ENCODE measurements around the gene MEF2C. TPM values are rescaled to one million over a fixed set of nuclear protein-coding genes. Genes with fewer than 3 reads are reported as not detected.

Gene MEF2C
- total and polyA plus RNA-seq, 2 experiments from 2014 or later: 0.97 to 1.6 TPM

DNA sequence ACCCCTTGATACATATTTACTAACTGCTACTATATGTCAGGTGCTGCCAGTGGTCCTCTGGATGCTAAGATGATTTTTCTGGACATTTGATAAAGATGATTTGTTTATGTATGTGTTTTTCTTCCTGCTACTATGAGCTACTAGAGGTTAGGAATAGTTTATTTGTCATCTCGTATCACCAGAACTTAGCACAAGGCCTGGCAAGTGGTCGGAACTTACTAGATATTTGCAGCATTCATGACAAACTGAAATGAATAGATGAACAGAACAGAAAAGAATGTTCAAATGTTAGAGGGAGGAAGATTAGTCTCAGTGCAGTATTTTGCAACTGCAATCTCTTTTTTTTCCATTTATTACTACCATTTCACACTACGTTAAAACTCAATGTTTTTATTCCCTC, 114.6 kb downstream of the MEF2C start (continued):
- TF ChIP-seq, protein P1, sequence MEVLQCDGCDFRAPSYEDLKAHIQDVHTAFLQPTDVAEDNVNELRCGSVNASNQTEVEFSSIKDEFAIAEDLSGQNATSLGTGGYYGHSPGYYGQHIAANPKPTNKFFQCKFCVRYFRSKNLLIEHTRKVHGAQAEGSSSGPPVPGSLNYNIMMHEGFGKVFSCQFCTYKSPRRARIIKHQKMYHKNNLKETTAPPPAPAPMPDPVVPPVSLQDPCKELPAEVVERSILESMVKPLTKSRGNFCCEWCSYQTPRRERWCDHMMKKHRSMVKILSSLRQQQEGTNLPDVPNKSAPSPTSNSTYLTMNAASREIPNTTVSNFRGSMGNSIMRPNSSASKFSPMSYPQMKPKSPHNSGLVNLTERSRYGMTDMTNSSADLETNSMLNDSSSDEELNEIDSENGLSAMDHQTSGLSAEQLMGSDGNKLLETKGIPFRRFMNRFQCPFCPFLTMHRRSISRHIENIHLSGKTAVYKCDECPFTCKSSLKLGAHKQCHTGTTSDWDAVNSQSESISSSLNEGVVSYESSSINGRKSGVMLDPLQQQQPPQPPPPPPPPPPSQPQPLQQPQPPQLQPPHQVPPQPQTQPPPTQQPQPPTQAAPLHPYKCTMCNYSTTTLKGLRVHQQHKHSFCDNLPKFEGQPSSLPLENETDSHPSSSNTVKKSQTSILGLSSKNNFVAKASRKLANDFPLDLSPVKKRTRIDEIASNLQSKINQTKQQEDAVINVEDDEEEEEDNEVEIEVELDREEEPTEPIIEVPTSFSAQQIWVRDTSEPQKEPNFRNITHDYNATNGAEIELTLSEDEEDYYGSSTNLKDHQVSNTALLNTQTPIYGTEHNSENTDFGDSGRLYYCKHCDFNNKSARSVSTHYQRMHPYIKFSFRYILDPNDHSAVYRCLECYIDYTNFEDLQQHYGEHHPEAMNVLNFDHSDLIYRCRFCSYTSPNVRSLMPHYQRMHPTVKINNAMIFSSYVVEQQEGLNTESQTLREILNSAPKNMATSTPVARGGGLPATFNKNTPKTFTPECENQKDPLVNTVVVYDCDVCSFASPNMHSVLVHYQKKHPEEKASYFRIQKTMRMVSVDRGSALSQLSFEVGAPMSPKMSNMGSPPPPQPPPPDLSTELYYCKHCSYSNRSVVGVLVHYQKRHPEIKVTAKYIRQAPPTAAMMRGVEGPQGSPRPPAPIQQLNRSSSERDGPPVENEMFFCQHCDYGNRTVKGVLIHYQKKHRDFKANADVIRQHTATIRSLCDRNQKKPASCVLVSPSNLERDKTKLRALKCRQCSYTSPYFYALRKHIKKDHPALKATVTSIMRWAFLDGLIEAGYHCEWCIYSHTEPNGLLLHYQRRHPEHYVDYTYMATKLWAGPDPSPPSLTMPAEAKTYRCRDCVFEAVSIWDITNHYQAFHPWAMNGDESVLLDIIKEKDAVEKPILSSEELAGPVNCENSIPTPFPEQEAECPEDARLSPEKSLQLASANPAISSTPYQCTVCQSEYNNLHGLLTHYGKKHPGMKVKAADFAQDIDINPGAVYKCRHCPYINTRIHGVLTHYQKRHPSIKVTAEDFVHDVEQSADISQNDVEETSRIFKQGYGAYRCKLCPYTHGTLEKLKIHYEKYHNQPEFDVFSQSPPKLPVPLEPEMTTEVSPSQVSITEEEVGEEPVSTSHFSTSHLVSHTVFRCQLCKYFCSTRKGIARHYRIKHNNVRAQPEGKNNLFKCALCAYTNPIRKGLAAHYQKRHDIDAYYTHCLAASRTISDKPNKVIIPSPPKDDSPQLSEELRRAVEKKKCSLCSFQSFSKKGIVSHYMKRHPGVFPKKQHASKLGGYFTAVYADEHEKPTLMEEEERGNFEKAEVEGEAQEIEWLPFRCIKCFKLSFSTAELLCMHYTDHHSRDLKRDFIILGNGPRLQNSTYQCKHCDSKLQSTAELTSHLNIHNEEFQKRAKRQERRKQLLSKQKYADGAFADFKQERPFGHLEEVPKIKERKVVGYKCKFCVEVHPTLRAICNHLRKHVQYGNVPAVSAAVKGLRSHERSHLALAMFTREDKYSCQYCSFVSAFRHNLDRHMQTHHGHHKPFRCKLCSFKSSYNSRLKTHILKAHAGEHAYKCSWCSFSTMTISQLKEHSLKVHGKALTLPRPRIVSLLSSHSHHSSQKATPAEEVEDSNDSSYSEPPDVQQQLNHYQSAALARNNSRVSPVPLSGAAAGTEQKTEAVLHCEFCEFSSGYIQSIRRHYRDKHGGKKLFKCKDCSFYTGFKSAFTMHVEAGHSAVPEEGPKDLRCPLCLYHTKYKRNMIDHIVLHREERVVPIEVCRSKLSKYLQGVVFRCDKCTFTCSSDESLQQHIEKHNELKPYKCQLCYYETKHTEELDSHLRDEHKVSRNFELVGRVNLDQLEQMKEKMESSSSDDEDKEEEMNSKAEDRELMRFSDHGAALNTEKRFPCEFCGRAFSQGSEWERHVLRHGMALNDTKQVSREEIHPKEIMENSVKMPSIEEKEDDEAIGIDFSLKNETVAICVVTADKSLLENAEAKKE (CRISPR knock-in tag; IDR thresholded peaks at IDR 0.05): no peak

DNA sequence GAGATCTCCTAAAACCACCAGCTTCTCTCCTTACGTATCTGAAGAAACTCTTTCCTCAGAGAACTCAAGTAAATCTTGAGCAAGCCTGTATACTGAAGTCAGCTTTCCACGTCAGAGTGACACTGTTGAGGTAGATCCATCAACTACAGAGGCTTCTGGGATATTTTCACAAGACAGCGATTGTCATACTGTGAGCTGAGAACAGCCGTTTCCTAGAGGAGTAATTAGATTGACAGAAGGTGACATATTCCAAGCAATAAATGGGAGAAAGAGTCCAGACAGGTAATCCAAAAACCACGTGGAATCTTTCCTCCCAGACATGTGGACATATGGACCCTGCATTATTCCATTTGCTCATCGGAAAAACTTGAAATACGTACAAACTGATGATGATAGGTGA, 117.2 kb downstream of the MEF2C start:
- Mint-ChIP-seq H3K27ac (no peak overlapping the region), H3K36me3 (ENCODE audit: low read depth) (no peaks in the 10 kb centered on the region), H3K4me1 (no peaks in the 10 kb centered on the region), H3K9me3 (no peaks in the 10 kb centered on the region), H3K4me3 (no peak overlapping the region), H3K27me3 (ENCODE audit: insufficient read depth, low read depth, poor library complexity) (no peaks in the 10 kb centered on the region)
- Histone ChIP-seq H3K27me3 (ENCODE audit: insufficient read depth) (no peaks in the 10 kb centered on the region), H3K79me2 (replicated peaks; ENCODE audit: insufficient read depth) (no peaks in the 10 kb centered on the region), H4K20me1 (replicated peaks; ENCODE audit: insufficient read depth) (no peaks in the 10 kb centered on the region), H3F3A (replicated peaks; ENCODE audit: low read depth) (no peaks in the 10 kb centered on the region), H3K27ac (ENCODE audit: low read depth) (no peak overlapping the region), H3K4me1 (ENCODE audit: insufficient read depth) (no peaks in the 10 kb centered on the region), H3K4me2 (no peak overlapping the region), H3K4me3 (no peak overlapping the region), H3K36me3 (ENCODE audit: insufficient read depth) (no peaks in the 10 kb centered on the region), H2AFZ (no peak overlapping the region), H3K9me2 (ENCODE audit: insufficient read depth) (no peaks in the 10 kb centered on the region)
- ATAC-seq (no peak), DNase-seq (ENCODE audit: low spot score) (no peak)
- no peak for TF ChIP-seq POLR2AphosphoS5 (IDR thresholded peaks at IDR 0.05; ENCODE audit: low read depth)
- no peak for TF ChIP-seq NANOG (IDR thresholded peaks at IDR 0.05; ENCODE audit: borderline replicate concordance)
- TF ChIP-seq, protein P2, sequence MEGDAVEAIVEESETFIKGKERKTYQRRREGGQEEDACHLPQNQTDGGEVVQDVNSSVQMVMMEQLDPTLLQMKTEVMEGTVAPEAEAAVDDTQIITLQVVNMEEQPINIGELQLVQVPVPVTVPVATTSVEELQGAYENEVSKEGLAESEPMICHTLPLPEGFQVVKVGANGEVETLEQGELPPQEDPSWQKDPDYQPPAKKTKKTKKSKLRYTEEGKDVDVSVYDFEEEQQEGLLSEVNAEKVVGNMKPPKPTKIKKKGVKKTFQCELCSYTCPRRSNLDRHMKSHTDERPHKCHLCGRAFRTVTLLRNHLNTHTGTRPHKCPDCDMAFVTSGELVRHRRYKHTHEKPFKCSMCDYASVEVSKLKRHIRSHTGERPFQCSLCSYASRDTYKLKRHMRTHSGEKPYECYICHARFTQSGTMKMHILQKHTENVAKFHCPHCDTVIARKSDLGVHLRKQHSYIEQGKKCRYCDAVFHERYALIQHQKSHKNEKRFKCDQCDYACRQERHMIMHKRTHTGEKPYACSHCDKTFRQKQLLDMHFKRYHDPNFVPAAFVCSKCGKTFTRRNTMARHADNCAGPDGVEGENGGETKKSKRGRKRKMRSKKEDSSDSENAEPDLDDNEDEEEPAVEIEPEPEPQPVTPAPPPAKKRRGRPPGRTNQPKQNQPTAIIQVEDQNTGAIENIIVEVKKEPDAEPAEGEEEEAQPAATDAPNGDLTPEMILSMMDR (conservative IDR thresholded peaks at IDR 0.05; ENCODE audit: low read depth in 2 of 2): no peak
- no peak for TF ChIP-seq ZNF114 (CRISPR knock-in tag; IDR thresholded peaks at IDR 0.05)
- TF ChIP-seq CREB1 (CRISPR knock-in tag; IDR thresholded peaks at IDR 0.05; ENCODE audit: low read depth): no peak
- TF ChIP-seq ZNF331 (CRISPR knock-in tag; IDR thresholded peaks at IDR 0.05; ENCODE audit: low read depth): no peak
- TF ChIP-seq, protein P3, sequence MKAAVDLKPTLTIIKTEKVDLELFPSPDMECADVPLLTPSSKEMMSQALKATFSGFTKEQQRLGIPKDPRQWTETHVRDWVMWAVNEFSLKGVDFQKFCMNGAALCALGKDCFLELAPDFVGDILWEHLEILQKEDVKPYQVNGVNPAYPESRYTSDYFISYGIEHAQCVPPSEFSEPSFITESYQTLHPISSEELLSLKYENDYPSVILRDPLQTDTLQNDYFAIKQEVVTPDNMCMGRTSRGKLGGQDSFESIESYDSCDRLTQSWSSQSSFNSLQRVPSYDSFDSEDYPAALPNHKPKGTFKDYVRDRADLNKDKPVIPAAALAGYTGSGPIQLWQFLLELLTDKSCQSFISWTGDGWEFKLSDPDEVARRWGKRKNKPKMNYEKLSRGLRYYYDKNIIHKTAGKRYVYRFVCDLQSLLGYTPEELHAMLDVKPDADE (IDR thresholded peaks at IDR 0.05): no peak
- TF ChIP-seq EZH2phosphoT487 (IDR thresholded peaks at IDR 0.05; ENCODE audit: unreplicated experiment): no peak
